ENCODE results near the gene ZNF184. TPM values are rescaled to one million over a fixed set of nuclear protein-coding genes. Genes with fewer than 3 reads are reported as not detected.

Gene ZNF184
- total RNA-seq: 4.8 and 7.5 TPM in 2 replicates

DNA sequence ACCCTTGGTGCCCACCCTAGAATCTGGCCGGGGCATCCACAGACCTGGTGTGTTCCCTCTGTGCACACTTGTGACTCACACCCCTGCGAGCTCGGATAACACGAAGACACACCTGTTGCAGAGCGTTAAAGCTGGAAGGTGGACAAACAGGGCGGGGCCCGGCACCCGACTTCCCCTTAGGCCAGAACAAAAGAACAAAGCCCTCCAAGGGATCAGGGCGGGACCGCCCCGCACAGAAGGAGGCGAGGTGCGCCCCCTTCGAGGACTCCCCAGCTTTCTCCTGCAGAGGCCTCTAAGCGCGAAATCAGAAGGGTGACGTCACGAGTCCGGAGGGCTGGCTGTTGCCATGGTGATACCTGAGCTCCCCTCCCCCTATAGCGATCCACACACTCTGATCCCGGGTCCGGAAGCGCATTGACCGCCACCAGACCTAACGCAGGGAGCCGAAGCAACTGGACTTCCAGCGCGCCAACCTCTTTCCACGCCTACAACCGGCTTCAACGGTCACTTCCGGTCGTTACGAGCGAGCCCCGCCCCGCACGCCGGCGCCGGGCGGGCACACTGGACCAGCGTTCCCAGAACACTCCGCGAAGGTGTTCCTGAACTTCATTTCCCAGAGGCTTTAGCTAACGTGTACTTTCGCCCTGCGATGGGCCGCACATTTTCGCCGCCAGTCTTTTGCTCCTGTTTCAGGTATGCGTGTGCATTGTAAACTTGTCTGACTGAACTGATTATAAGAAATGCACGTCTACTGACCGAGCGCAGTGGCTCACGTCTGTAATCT is at the start of gene ZNF184:
ZNF184 (minus strand) TSS at position 489 of the 784 bp plus-strand sequence. CDS start 811 bp downstream, outside the sequence.

Other genes with a start within 250 kb of the ZNF184 start
- 0.09 TPM in 1 of 2 replicates, not detected in the other for gene PRSS16, start 225.4 kb downstream of the ZNF184 start, total RNA-seq
- not detected in 2 replicates for gene POM121L2, start 160.8 kb downstream of the ZNF184 start, total RNA-seq
- 0.26 and 0.33 TPM in 2 replicates for gene ZNF391, start 84.3 kb downstream of the ZNF184 start, total RNA-seq

Data from dermis lymphatic vessel endothelial cell (primary cell).